Keratinocyte (primary cell): Measurements from ENCODE around the gene MAP2K5. TPM values are rescaled to one million over a fixed set of nuclear protein-coding genes. Genes with fewer than 3 reads are reported as not detected.

Source experiments
- DNase-seq: peaks from one replicate; pipeline ENCODE4 v3.0.0-alpha.2; 2011; ENCODE audit warnings: low read depth, missing footprints, low spot score
- FAIRE-seq: peaks from 2 replicates; lab custom pipeline; 2011; peaks lifted over from hg19 to GRCh38; lab: Jason Lieb, UNC
- H2AFZ ChIP-seq: 2 replicates; pipeline ENCODE4 v1.6.0; 2012; ENCODE audit warnings: low read length, control low read depth, inconsistent platforms; ENCODE audit not compliant: control insufficient read depth
- H3K27ac ChIP-seq: 2 replicates; pipeline ENCODE4 v1.5.1; 2011; ENCODE audit warnings: low read length; ENCODE audit not compliant: control insufficient read depth, insufficient read depth
- H3K27me3 ChIP-seq: 3 replicates; pipeline ENCODE4 v1.6.0; 2011; ENCODE audit warnings: low read length; ENCODE audit not compliant: control insufficient read depth, insufficient read depth; ENCODE audit errors: extremely low read depth
- H3K36me3 ChIP-seq, 2 experiments: 2 replicates in 1 of 2; 3 replicates in 1 of 2; pipeline ENCODE4 v1.5.1; 2011; ENCODE audit warnings: low read length in 2 of 2, mild to moderate bottlenecking in 1 of 2; ENCODE audit not compliant: control insufficient read depth in 2 of 2, insufficient read depth in 2 of 2; ENCODE audit errors: extremely low read depth in 1 of 2
- H3K4me1 ChIP-seq: 3 replicates; pipeline ENCODE4 v1.5.1; 2011; ENCODE audit warnings: low read length; ENCODE audit not compliant: control insufficient read depth, insufficient read depth; ENCODE audit errors: extremely low read depth
- H3K4me2 ChIP-seq: 3 replicates; pipeline ENCODE4 v1.6.0; 2011; ENCODE audit warnings: low read depth, low read length; ENCODE audit not compliant: control insufficient read depth, insufficient read depth; ENCODE audit errors: extremely low read depth
- H3K4me3 ChIP-seq, 3 experiments: fragments of 200-600 bp in 1 of 3; sonication (generic) in 1 of 3; 2 replicates in 2 of 3; 3 replicates in 1 of 3; pipeline ENCODE4 v1.5.1; 2011 to 2016; ENCODE audit warnings: low read length in 3 of 3, mild to moderate bottlenecking in 3 of 3, control low read depth in 2 of 3, inconsistent platforms in 1 of 3, low read depth in 1 of 3, mixed read lengths in 1 of 3, mixed run types in 1 of 3, moderate library complexity in 1 of 3; ENCODE audit not compliant: control insufficient read depth in 2 of 3, insufficient read depth in 2 of 3; ENCODE audit errors: extremely low read depth in 1 of 3
- H3K79me2 ChIP-seq: 2 replicates; pipeline ENCODE4 v1.6.0; 2012; ENCODE audit warnings: low read length; ENCODE audit not compliant: control insufficient read depth, insufficient read depth
- H3K9ac ChIP-seq: 3 replicates; pipeline ENCODE4 v1.6.0; 2011; ENCODE audit warnings: low read length; ENCODE audit not compliant: control insufficient read depth, insufficient read depth; ENCODE audit errors: extremely low read depth
- H3K9me1 ChIP-seq: 3 replicates; pipeline ENCODE4 v1.6.0; 2011; ENCODE audit warnings: low read length; ENCODE audit not compliant: control insufficient read depth, insufficient read depth; ENCODE audit errors: extremely low read depth
- H3K9me3 ChIP-seq: 2 replicates; pipeline ENCODE4 v1.5.1; 2012; ENCODE audit warnings: low read depth, low read length; ENCODE audit not compliant: control insufficient read depth
- H4K20me1 ChIP-seq: 3 replicates; pipeline ENCODE4 v1.6.0; 2011; ENCODE audit warnings: low read length; ENCODE audit not compliant: control insufficient read depth, insufficient read depth; ENCODE audit errors: extremely low read depth
- CTCF ChIP-seq, 3 experiments: IDR thresholded peaks in 1 of 3; conservative IDR thresholded peaks in 1 of 3; optimal IDR thresholded peaks in 1 of 3; 2 replicates in 2 of 3; 3 replicates in 1 of 3; pipeline versions ENCODE3 to v1.5.1; 2011; ENCODE audit warnings: low read length in 3 of 3, mild to moderate bottlenecking in 3 of 3, moderate library complexity in 2 of 3, control low read depth in 1 of 3, inconsistent platforms in 1 of 3; ENCODE audit not compliant: insufficient read depth in 2 of 3; ENCODE audit errors: extremely low read depth in 1 of 3
- EZH2 ChIP-seq: IDR thresholded peaks from one replicate; pipeline ENCODE4 v1.6.1; 2012; ENCODE audit warnings: inconsistent platforms, mild to moderate bottlenecking, low read length, moderate library complexity
- dilution Hi-C: fragments of 300-500 bp; cut with MboI; formaldehyde crosslinking; loops from one replicate; pipeline ENCODE4 v1.7.0; 2020; ENCODE audit warnings: low sequenced_read_pairs; ENCODE audit not compliant: extremely low pct_ligation_motif_present
- polyA plus RNA-seq, 5 experiments: library from polyadenylated mRNA; depleted of rRNA in 3 of 5; stranded (reverse) in 3 of 5; stranded (forward) in 1 of 5; unstranded in 1 of 5; fragments of >200 nt; gene quantifications; 1 replicate in 1 of 5; 2 replicates in 3 of 5; 3 replicates in 1 of 5; pipeline versions ENCODE4 v1.2.1 to v1.2.3, GENCODE V29; 2011 to 2012; ENCODE audit warnings: missing spikeins in 2 of 5, low read depth in 1 of 5, low replicate concordance in 1 of 5

The MAP2K5 gene
- polyA plus RNA-seq, 1 donor (not counting 4 experiments of a cell fraction or from before 2014, with no cell fraction given): 3.6 TPM

- FAIRE-seq (peak; percentile 44), DNase-seq (no peak)
- dilution Hi-C loops: no loop called here
- Histone ChIP-seq H3K4me3 (no peak overlapping the region), H3K9ac (no peak overlapping the region), H3K27me3 (no peaks in the 10 kb centered on the region), H4K20me1 (no peaks in the 10 kb centered on the region), H3K4me1 (no peaks in the 10 kb centered on the region), H3K9me1 (no peaks in the 10 kb centered on the region), H3K36me3 (no peaks in the 10 kb centered on the region), H2AFZ (no peak overlapping the region), H3K9me3 (no peaks in the 10 kb centered on the region), H3K79me2 (no peaks in the 10 kb centered on the region), H3K4me2 (no peak overlapping the region), H3K27ac (no peak overlapping the region)
- TF ChIP-seq CTCF (optimal IDR thresholded peaks at IDR 0.05 in 1 of 3, IDR thresholded peaks at IDR 0.05 in 1 of 3, conservative IDR thresholded peaks at IDR 0.05 in 1 of 3; ENCODE audit: extremely low read depth in 1 of 3, insufficient read depth in 2 of 3, low read length in 3 of 3) (no peak), EZH2 (no peak)
Observed at GRCh38 chr15:67719330-67719959, 176.9 kb downstream of the MAP2K5 start.

GRCh38 chr15:67720556-67721175 lies 178.2 kb downstream of the MAP2K5 start:
- no peaks in the 10 kb centered on the region for H3K4me1 ChIP-seq
- H4K20me1 ChIP-seq: no peaks in the 10 kb centered on the region
- no peak for FAIRE-seq
- H3K4me3 ChIP-seq: no peak overlapping the region
- no peaks in the 10 kb centered on the region for H3K9me3 ChIP-seq
- H3K36me3 ChIP-seq: no peaks in the 10 kb centered on the region
- H3K4me2 ChIP-seq: no peak overlapping the region
- H2AFZ ChIP-seq: no peak overlapping the region
- H3K27ac ChIP-seq: no peak overlapping the region
- dilution Hi-C loops: no loop called here
- TF ChIP-seq EZH2 (no peak), CTCF (optimal IDR thresholded peaks at IDR 0.05 in 1 of 3, IDR thresholded peaks at IDR 0.05 in 1 of 3, conservative IDR thresholded peaks at IDR 0.05 in 1 of 3; ENCODE audit: extremely low read depth in 1 of 3, insufficient read depth in 2 of 3, low read length in 3 of 3) (no peak)
- DNase-seq: no peak
- H3K79me2 ChIP-seq: no peaks in the 10 kb centered on the region
- no peaks in the 10 kb centered on the region for H3K9me1 ChIP-seq
- H3K27me3 ChIP-seq: no peaks in the 10 kb centered on the region
- no peak overlapping the region for H3K9ac ChIP-seq
